PC-9 (cell line): ENCODE measurements around the gene SPSB3. TPM values are rescaled to one million over a fixed set of nuclear protein-coding genes. Genes with fewer than 3 reads are reported as not detected.

Experiments used
- BruUV-seq: library from RNA; stranded (reverse); fragments of 400-500 nt; replicated peaks from 2 replicates; lab custom pipeline; 2021; lab: Mats Ljungman, UMichigan
- CTCF ChIA-PET: fragments of 300-600 bp; sonication (Branson Sonifier 250); formaldehyde crosslinking; loops from one replicate; lab custom pipeline; 2022; ENCODE audit warnings: antibody characterized with exemption; lab: Charles Lee
- POLR2A ChIA-PET: fragments of 300-600 bp; sonication (Branson Sonifier 250); formaldehyde crosslinking; loops from one replicate; lab custom pipeline; 2022; ENCODE audit warnings: antibody characterized with exemption; ENCODE audit not compliant: unreplicated experiment; lab: Charles Lee
- DNase-seq, 2 experiments: peaks; one replicate each; pipeline versions ENCODE4 v3.0.0 to v3.0.0-alpha.2; 2015 to 2022; ENCODE audit warnings: mixed read lengths in 1 of 2
- H2AFZ ChIP-seq: fragments of 200-600 bp; sonication (generic); 2 replicates; pipeline ENCODE4 v1.8.1; 2017; ENCODE audit warnings: antibody characterized with exemption
- H3F3A ChIP-seq: fragments of 200-600 bp; sonication (generic); 2 replicates; pipeline ENCODE4 v1.8.1; 2017; ENCODE audit warnings: antibody characterized with exemption, mild to moderate bottlenecking, low read depth; ENCODE audit not compliant: insufficient read depth
- H3K27ac ChIP-seq: fragments of 200-600 bp; sonication (generic); 2 replicates; pipeline ENCODE4 v1.6.1; 2016; ENCODE audit warnings: mixed run types
- H3K27me3 ChIP-seq: fragments of 200-600 bp; sonication (generic); 2 replicates; pipeline ENCODE4 v1.6.1; 2016; ENCODE audit warnings: low read depth, mixed run types; ENCODE audit not compliant: insufficient read depth
- H3K36me3 ChIP-seq: fragments of 200-600 bp; sonication (generic); 2 replicates; pipeline ENCODE4 v1.6.1; 2016; ENCODE audit warnings: low read depth, mixed run types
- H3K4me1 ChIP-seq: fragments of 200-600 bp; sonication (generic); replicated peaks from 2 replicates; pipeline ENCODE4 v1.6.1; 2016; ENCODE audit warnings: mixed run types; ENCODE audit not compliant: insufficient read depth
- H3K4me2 ChIP-seq: fragments of 200-600 bp; sonication (generic); 2 replicates; pipeline ENCODE4 v1.6.1; 2017; ENCODE audit warnings: mixed run types
- H3K4me3 ChIP-seq: fragments of 200-600 bp; sonication (generic); 2 replicates; pipeline ENCODE4 v1.6.1; 2016; ENCODE audit warnings: mixed run types
- H3K79me2 ChIP-seq: fragments of 200-600 bp; sonication (generic); 2 replicates; pipeline ENCODE4 v1.6.1; 2017; ENCODE audit warnings: low read depth, mixed run types
- H3K9me2 ChIP-seq: fragments of 200-600 bp; sonication (generic); 2 replicates; pipeline ENCODE4 v1.8.1; 2017; ENCODE audit warnings: mild to moderate bottlenecking; ENCODE audit not compliant: insufficient read depth
- H3K9me3 ChIP-seq: fragments of 200-600 bp; sonication (generic); 2 replicates; pipeline ENCODE4 v1.8.1; 2016; ENCODE audit warnings: low read depth; ENCODE audit not compliant: insufficient read depth
- H4K20me1 ChIP-seq: fragments of 200-600 bp; sonication (generic); 2 replicates; pipeline ENCODE4 v1.8.1; 2017; ENCODE audit not compliant: insufficient read depth
- CTCF ChIP-seq: fragments of 200-600 bp; sonication (generic); conservative IDR thresholded peaks from 2 replicates; pipeline ENCODE4 v1.6.1; 2017; ENCODE audit warnings: mixed run types, antibody characterized with exemption, mild to moderate bottlenecking, moderate library complexity
- EZH2 ChIP-seq: fragments of 200-600 bp; sonication (generic); IDR thresholded peaks from 2 replicates; pipeline ENCODE4 v1.8.0; 2017; ENCODE audit warnings: antibody characterized with exemption, low read depth
- intact Hi-C: fragments of 100-400 bp; cut with micrococcal nuclease; formaldehyde crosslinking; loops from one replicate; pipeline ENCODE4 v1.10.0; 2022; ENCODE audit not compliant: unreplicated experiment
- total RNA-seq: library from RNA; stranded (reverse); gene quantifications from 2 replicates; pipeline ENCODE4 v1.2.3, GENCODE V29; 2021

Gene SPSB3
- total RNA-seq, 1 experiment from 2014 or later: 58.2 TPM

GRCh38 chr16:1778200-1779179, 3.9 kb downstream of the SPSB3 start:
- intact Hi-C loops: no loop called here
- CTCF ChIA-PET: interaction anchor here (0.5 kb wide), 1 partner anchor 151 kb away, joined by 4 read pairs; no protein-coding TSS in a partner anchor

GRCh38 chr16:1777375-1778199, 4.8 kb downstream of the SPSB3 start:
- Histone ChIP-seq H3K36me3 (0 out of 2 replicates have a peak, but pooled peaks cover 8% of the 10 kb centered on the region), H3K9me2 (no peaks in the 10 kb centered on the region), H2AFZ (no peak overlapping the region), H3K27ac (no peak overlapping the region), H3K27me3 (no peaks in the 10 kb centered on the region), H3K4me3 (no peak overlapping the region), H4K20me1 (peaks cover 49% of the 10 kb centered on the region), H3F3A (peaks cover 41% of the 10 kb centered on the region), H3K4me1 (peaks cover 18% of the 10 kb centered on the region), H3K9me3 (no peaks in the 10 kb centered on the region), H3K4me2 (no peak overlapping the region), H3K79me2 (peaks cover 45% of the 10 kb centered on the region)
- TF ChIP-seq CTCF (no peak), EZH2 (no peak)
- POLR2A ChIA-PET: no interaction called here
- CTCF ChIA-PET: interaction anchor here (0.5 kb wide), 1 partner anchor 152 kb away, joined by 4 read pairs; no protein-coding TSS in a partner anchor
- DNase-seq: no peak
- no TSS peak for BruUV-seq
- intact Hi-C loops: no loop called here

More at GRCh38 chr16:1778200-1779179, 3.9 kb downstream of the SPSB3 start:
- Histone ChIP-seq H3K9me2 (no peaks in the 10 kb centered on the region), H3K4me1 (peaks cover 18% of the 10 kb centered on the region), H3K4me2 (no peak overlapping the region), H3K4me3 (no peak overlapping the region), H3K79me2 (peaks cover 47% of the 10 kb centered on the region), H3F3A (peaks cover 41% of the 10 kb centered on the region), H3K27me3 (no peaks in the 10 kb centered on the region), H3K9me3 (no peaks in the 10 kb centered on the region), H3K36me3 (0 out of 2 replicates have a peak, but pooled peaks cover 8% of the 10 kb centered on the region), H4K20me1 (peaks cover 49% of the 10 kb centered on the region), H3K27ac (no peak overlapping the region), H2AFZ (no peak overlapping the region)
- POLR2A ChIA-PET: interaction anchor here (0.6 kb wide), 1 partner anchor 481 kb away, joined by 5 read pairs; no protein-coding TSS in a partner anchor
- no TSS peak for BruUV-seq
- TF ChIP-seq CTCF: no peak
- no peak for TF ChIP-seq EZH2
- no peak for DNase-seq

- Histone ChIP-seq H3K9me3 (no peaks in the 10 kb centered on the region), H3F3A (peaks cover 46% of the 10 kb centered on the region), H4K20me1 (peaks cover 49% of the 10 kb centered on the region), H2AFZ (no peak overlapping the region), H3K79me2 (peaks cover 51% of the 10 kb centered on the region), H3K9me2 (no peaks in the 10 kb centered on the region), H3K27me3 (no peaks in the 10 kb centered on the region), H3K36me3 (0 out of 2 replicates have a peak, but pooled peaks cover 11% of the 10 kb centered on the region), H3K4me3 (no peak overlapping the region), H3K27ac (no peak overlapping the region), H3K4me1 (peaks cover 18% of the 10 kb centered on the region), H3K4me2 (no peak overlapping the region)
- TF ChIP-seq EZH2 (no peak), CTCF (no peak)
- no peak for DNase-seq
- intact Hi-C loops: no loop called here
- BruUV-seq: no TSS peak
- ChIA-PET POLR2A (no interaction called here), CTCF (no interaction called here)
These were observed 5.4 kb downstream of the SPSB3 start for GRCh38 chr16:1776991-1777374.
